ENCODE measurements around the gene SLC12A7.

- TF ChIP-seq, protein P1, sequence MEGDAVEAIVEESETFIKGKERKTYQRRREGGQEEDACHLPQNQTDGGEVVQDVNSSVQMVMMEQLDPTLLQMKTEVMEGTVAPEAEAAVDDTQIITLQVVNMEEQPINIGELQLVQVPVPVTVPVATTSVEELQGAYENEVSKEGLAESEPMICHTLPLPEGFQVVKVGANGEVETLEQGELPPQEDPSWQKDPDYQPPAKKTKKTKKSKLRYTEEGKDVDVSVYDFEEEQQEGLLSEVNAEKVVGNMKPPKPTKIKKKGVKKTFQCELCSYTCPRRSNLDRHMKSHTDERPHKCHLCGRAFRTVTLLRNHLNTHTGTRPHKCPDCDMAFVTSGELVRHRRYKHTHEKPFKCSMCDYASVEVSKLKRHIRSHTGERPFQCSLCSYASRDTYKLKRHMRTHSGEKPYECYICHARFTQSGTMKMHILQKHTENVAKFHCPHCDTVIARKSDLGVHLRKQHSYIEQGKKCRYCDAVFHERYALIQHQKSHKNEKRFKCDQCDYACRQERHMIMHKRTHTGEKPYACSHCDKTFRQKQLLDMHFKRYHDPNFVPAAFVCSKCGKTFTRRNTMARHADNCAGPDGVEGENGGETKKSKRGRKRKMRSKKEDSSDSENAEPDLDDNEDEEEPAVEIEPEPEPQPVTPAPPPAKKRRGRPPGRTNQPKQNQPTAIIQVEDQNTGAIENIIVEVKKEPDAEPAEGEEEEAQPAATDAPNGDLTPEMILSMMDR (IDR thresholded peaks at IDR 0.05), result no peak
- no peak for TF ChIP-seq POLR2A (IDR thresholded peaks at IDR 0.05)
These were observed 25.0 kb downstream of the SLC12A7 start for GRCh38 chr5:1086871-1087270.
